Measurements from ENCODE around the gene SLC35D1. TPM values are rescaled to one million over a fixed set of nuclear protein-coding genes. Genes with fewer than 3 reads are reported as not detected.

SLC35D1 gene
- total and polyA plus RNA-seq, 9 of the 15 experiments (the other 6 are each of a cell fraction or from before 2014, with no cell fraction given) = 2.3 to 10.4 (median 6.4) TPM

DNA sequence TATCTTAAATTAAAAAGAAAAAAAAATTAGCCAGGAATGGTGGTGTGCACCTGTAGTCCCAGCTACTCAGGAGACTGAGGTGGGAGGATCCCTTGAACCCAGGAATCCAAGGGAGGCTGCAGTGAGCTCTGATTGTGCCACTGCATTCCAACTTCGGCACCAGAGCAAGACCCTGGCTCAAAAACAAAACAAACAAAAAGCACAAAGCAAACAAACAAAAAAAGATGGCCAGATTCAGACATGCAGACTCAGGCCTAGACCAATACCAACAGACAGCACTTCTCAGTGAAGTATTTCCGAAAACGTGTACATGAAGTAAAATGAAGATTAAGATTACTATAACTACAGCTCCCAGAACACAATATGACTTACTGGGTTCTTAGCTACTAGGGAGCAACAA, 10.6 kb downstream of the SLC35D1 start:
- Histone ChIP-seq H4K20me1 (replicated peaks; ENCODE audit: control insufficient read depth, insufficient read depth, low read length) (no peaks in the 10 kb centered on the region), H3K36me3 (ENCODE audit: control insufficient read depth, insufficient read depth, low read length) (peaks cover 85% of the 10 kb centered on the region), H3K4me2 (ENCODE audit: insufficient read depth, low read length) (no peak overlapping the region), H3K27ac (ENCODE audit: extremely low read depth, low read depth, low read length) (no peak overlapping the region), H3K27me3 (ENCODE audit: control insufficient read depth in 2 of 2, insufficient read depth in 2 of 2, low read length in 2 of 2) (no peaks in the 10 kb centered on the region), H3K4me3 (no peak overlapping the region), H3K4me1 (replicated peaks in 1 of 2; ENCODE audit: control insufficient read depth in 2 of 2, insufficient read depth in 2 of 2, low read length in 2 of 2) (no peaks in the 10 kb centered on the region), H3K9me3 (replicated peaks; ENCODE audit: control insufficient read depth, insufficient read depth, low read depth, low read length) (no peaks in the 10 kb centered on the region), H2AFZ (ENCODE audit: low read depth, low read length) (no peak overlapping the region), H3K9me1 (ENCODE audit: control insufficient read depth, insufficient read depth, low read length) (no peaks in the 10 kb centered on the region), H3K79me2 (ENCODE audit: control insufficient read depth, insufficient read depth, low read length) (no peaks in the 10 kb centered on the region), H3K9ac (ENCODE audit: insufficient read depth in 1 of 2, low read depth in 2 of 2, low read length in 2 of 2) (no peak overlapping the region)
- ChIA-PET CTCF (ENCODE audit: low intra/inter-chr PET ratio) (no interaction called here), POLR2A (interaction anchor here (0.9 kb wide), 1 partner anchor 21 kb away, joined by 3 read pairs; no protein-coding TSS in a partner anchor)
- no peak for ATAC-seq
- TF ChIP-seq SPI1 (IDR thresholded peaks at IDR 0.05; ENCODE audit: borderline replicate concordance, low read depth, low read length) (no peak), RB1 (IDR thresholded peaks at IDR 0.05; ENCODE audit: low read depth) (no peak), ARHGAP35 (IDR thresholded peaks at IDR 0.05; ENCODE audit: partially characterized antibody) (no peak), NR3C1 (CRISPR knock-in tag; IDR thresholded peaks at IDR 0.05) (no peak), RBM22 (IDR thresholded peaks at IDR 0.05; ENCODE audit: low read depth, low read length, poor library complexity, severe bottlenecking) (no peak), MBD2 (IDR thresholded peaks at IDR 0.05; ENCODE audit: borderline replicate concordance, low read depth) (no peak), ZNF12 (CRISPR knock-in tag; IDR thresholded peaks at IDR 0.05) (no peak), ZNF347 (CRISPR knock-in tag; IDR thresholded peaks at IDR 0.05; ENCODE audit: low read depth) (no peak), ZNF175 (CRISPR knock-in tag; IDR thresholded peaks at IDR 0.05; ENCODE audit: low read depth) (no peak), ZNF121 (CRISPR knock-in tag; conservative IDR thresholded peaks at IDR 0.05) (no peak), L3MBTL2 (IDR thresholded peaks at IDR 0.05) (no peak), ATF3 (IDR thresholded peaks at IDR 0.05) (no peak), ATF3 (CRISPR knock-in tag; conservative IDR thresholded peaks at IDR 0.05) (no peak), TAF15 (IDR thresholded peaks at IDR 0.05; ENCODE audit: low read depth, low read length) (no peak)
- TF ChIP-seq, protein P1, sequence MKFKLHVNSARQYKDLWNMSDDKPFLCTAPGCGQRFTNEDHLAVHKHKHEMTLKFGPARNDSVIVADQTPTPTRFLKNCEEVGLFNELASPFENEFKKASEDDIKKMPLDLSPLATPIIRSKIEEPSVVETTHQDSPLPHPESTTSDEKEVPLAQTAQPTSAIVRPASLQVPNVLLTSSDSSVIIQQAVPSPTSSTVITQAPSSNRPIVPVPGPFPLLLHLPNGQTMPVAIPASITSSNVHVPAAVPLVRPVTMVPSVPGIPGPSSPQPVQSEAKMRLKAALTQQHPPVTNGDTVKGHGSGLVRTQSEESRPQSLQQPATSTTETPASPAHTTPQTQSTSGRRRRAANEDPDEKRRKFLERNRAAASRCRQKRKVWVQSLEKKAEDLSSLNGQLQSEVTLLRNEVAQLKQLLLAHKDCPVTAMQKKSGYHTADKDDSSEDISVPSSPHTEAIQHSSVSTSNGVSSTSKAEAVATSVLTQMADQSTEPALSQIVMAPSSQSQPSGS (CRISPR knock-in tag; IDR thresholded peaks at IDR 0.05) = no peak
- intact Hi-C loops (cut with micrococcal nuclease) = no loop called here
- BruUV-seq (replicated peaks) = no TSS peak
- DNase-seq (ENCODE audit: extremely low read depth in 1 of 4, low spot score in 3 of 4) = no peak
- FAIRE-seq = no peak
- in situ Hi-C loops (cut with MboI) = no loop called here
- 37% methylated on average over 3 of the region's 3 CpGs for WGBS (ENCODE audit: insufficient coverage, low coverage, missing lambda C conversion rate)
